K562 (cell line): ENCODE results near the gene DHRS12. TPM values are rescaled to one million over a fixed set of nuclear protein-coding genes. Genes with fewer than 3 reads are reported as not detected.

ENCODE experiments used
- ATAC-seq: fragments of 200-7000 bp; cut with Tn5 transposase; 3 replicates; pipeline ENCODE4 v1.9.1; 2020; ENCODE audit warnings: moderate library complexity
- BruUV-seq: library from RNA; stranded (reverse); fragments of 400-500 nt; replicated peaks from 2 replicates; lab custom pipeline; 2021; lab: Mats Ljungman, UMichigan
- CTCF ChIA-PET: fragments of 300-600 bp; formaldehyde crosslinking; extraction: SDS; loops from one replicate; lab custom pipeline; 2021; ENCODE audit warnings: low intra/inter-chr PET ratio; lab: Yijun Ruan, JAX
- POLR2A ChIA-PET: fragments of 300-600, 350-650 bp; sonication (Branson Sonifier 250); formaldehyde crosslinking; extraction: SDS; loops from one replicate; lab custom pipeline; 2021; ENCODE audit warnings: antibody characterized with exemption, inconsistent platforms; lab: Yijun Ruan, JAX
- DNase-seq, 4 experiments: peaks; one replicate each; pipeline versions ENCODE4 v3.0.0 to v3.0.0-alpha.2; 2011 to 2018; ENCODE audit warnings: low spot score in 3 of 4, mixed read lengths in 3 of 4; ENCODE audit errors: extremely low read depth in 1 of 4
- FAIRE-seq: peaks from 2 replicates; lab custom pipeline; 2011; peaks lifted over from hg19 to GRCh38; lab: Jason Lieb, UNC
- H2AFZ ChIP-seq: 2 replicates; pipeline ENCODE4 v1.6.0; 2011; ENCODE audit warnings: low read depth, low read length, control low read depth, inconsistent platforms
- H3K27ac ChIP-seq: fragments of 200-600 bp; 3 replicates; pipeline ENCODE4 v1.8.0; 2011; ENCODE audit warnings: low read depth, mild to moderate bottlenecking, control low read depth, inconsistent platforms, low read length, moderate library complexity, mixed read lengths; ENCODE audit errors: extremely low read depth
- H3K27me3 ChIP-seq, 2 experiments: fragments of 300-600 bp in 1 of 2; 2 replicates in 1 of 2; 3 replicates in 1 of 2; pipeline versions ENCODE4 v1.6.0 to v1.8.0; 2011; ENCODE audit warnings: inconsistent platforms in 2 of 2, low read length in 2 of 2, mild to moderate bottlenecking in 1 of 2, mixed read lengths in 1 of 2, moderate library complexity in 1 of 2; ENCODE audit not compliant: control insufficient read depth in 2 of 2, insufficient read depth in 2 of 2
- H3K36me3 ChIP-seq: fragments of 300-600 bp; 3 replicates; pipeline ENCODE4 v1.8.0; 2011; ENCODE audit warnings: mild to moderate bottlenecking, low read length, inconsistent platforms; ENCODE audit not compliant: control insufficient read depth, insufficient read depth
- H3K4me1 ChIP-seq, 2 experiments: fragments of 200-600 bp in 1 of 2; replicated peaks in 1 of 2; 2 replicates in 1 of 2; 3 replicates in 1 of 2; pipeline versions ENCODE4 v1.5.1 to v1.8.0; 2011; ENCODE audit warnings: inconsistent platforms in 2 of 2, low read length in 2 of 2, mild to moderate bottlenecking in 1 of 2, mixed read lengths in 1 of 2, moderate library complexity in 1 of 2; ENCODE audit not compliant: control insufficient read depth in 2 of 2, insufficient read depth in 2 of 2
- H3K4me2 ChIP-seq: 2 replicates; pipeline ENCODE4 v1.6.1; 2011; ENCODE audit warnings: low read length, control low read depth, inconsistent platforms, mixed read lengths; ENCODE audit not compliant: insufficient read depth
- H3K4me3 ChIP-seq: fragments of 200-600 bp; sonication (generic), shearing (Covaris generic); 2 replicates; pipeline ENCODE4 v1.5.1; 2016; ENCODE audit warnings: control low read depth, inconsistent platforms
- H3K79me2 ChIP-seq: fragments of 200-600 bp; 3 replicates; pipeline ENCODE4 v1.8.0; 2011; ENCODE audit warnings: low read length, inconsistent platforms; ENCODE audit not compliant: control insufficient read depth, insufficient read depth
- H3K9ac ChIP-seq, 2 experiments: 2 replicates each; pipeline versions ENCODE4 v1.6.0 to v1.6.1; 2011; ENCODE audit warnings: low read depth in 2 of 2, low read length in 2 of 2, control low read depth in 1 of 2, inconsistent platforms in 1 of 2, mild to moderate bottlenecking in 1 of 2, mixed read lengths in 1 of 2; ENCODE audit not compliant: insufficient read depth in 1 of 2
- H3K9me1 ChIP-seq: one replicate; pipeline ENCODE4 v1.6.0; 2011; ENCODE audit warnings: inconsistent platforms, mild to moderate bottlenecking, low read length, moderate library complexity; ENCODE audit not compliant: control insufficient read depth, insufficient read depth
- H3K9me3 ChIP-seq: replicated peaks from 2 replicates; pipeline ENCODE4 v1.5.1; 2011; ENCODE audit warnings: low read depth, low read length, inconsistent platforms; ENCODE audit not compliant: control insufficient read depth, insufficient read depth
- H4K20me1 ChIP-seq: replicated peaks from 2 replicates; pipeline ENCODE4 v1.6.1; 2011; ENCODE audit warnings: low read length, inconsistent platforms, mixed read lengths; ENCODE audit not compliant: control insufficient read depth, insufficient read depth
- DDX20 ChIP-seq: fragments of 450-650 bp; IDR thresholded peaks from 2 replicates; pipeline ENCODE4 v1.6.1; 2016; ENCODE audit warnings: missing genetic modification characterization, low read depth, mild to moderate bottlenecking, missing compliant biosample characterization, moderate library complexity
- MCM2 ChIP-seq: fragments of 450-650 bp; IDR thresholded peaks from 2 replicates; pipeline ENCODE4 v1.6.1; 2017; ENCODE audit warnings: low read depth, mild to moderate bottlenecking
- POLR2G ChIP-seq: fragments of 200-400 bp; formaldehyde crosslinking; IDR thresholded peaks from 2 replicates; pipeline ENCODE4 v1.6.1; 2017; ENCODE audit warnings: low read depth, mild to moderate bottlenecking, antibody characterized with exemption, low read length, moderate library complexity
- PPARD ChIP-seq: fragments of 250-450 bp; sonication (Bioruptor Pico); IDR thresholded peaks from 2 replicates; pipeline ENCODE4 v1.8.0; 2022; ENCODE audit warnings: inconsistent platforms, mild to moderate bottlenecking, moderate library complexity
- RBM22 ChIP-seq: fragments of 200-400 bp; formaldehyde crosslinking; IDR thresholded peaks from 2 replicates; pipeline ENCODE4 v1.6.1; 2018; ENCODE audit warnings: low read length, low read depth; ENCODE audit not compliant: poor library complexity, severe bottlenecking
- SIN3B ChIP-seq: fragments of 450-650 bp; IDR thresholded peaks from 2 replicates; pipeline ENCODE4 v1.6.1; 2017; ENCODE audit warnings: low read depth, mild to moderate bottlenecking, moderate library complexity
- SMC3 ChIP-seq: conservative IDR thresholded peaks from 2 replicates; pipeline ENCODE4 v1.6.1; 2011; ENCODE audit warnings: low read depth, low read length, improper control_type of control experiment; ENCODE audit not compliant: insufficient read depth
- XRCC3 ChIP-seq: fragments of 450-650 bp; IDR thresholded peaks from 2 replicates; pipeline ENCODE4 v1.6.1; 2017; ENCODE audit warnings: mild to moderate bottlenecking, moderate library complexity
- ZNF253 ChIP-seq: fragments of 250-450 bp; sonication (Bioruptor Pico); conservative IDR thresholded peaks from 2 replicates; pipeline ENCODE4 v1.6.1; 2021; ENCODE audit warnings: mild to moderate bottlenecking
- WGBS: fragments of 100-300 bp; shearing (Covaris generic); methylation state at CpG from one replicate; pipeline ENCODE4 v1.1.6; 2016; ENCODE audit warnings: low coverage, mixed read lengths; ENCODE audit not compliant: insufficient coverage; ENCODE audit errors: missing lambda C conversion rate; 5-methylcytosine and 5-hydroxymethylcytosine counted together
- in situ Hi-C: fragments of 300-500 bp; cut with MboI; formaldehyde crosslinking; loops from 4 replicates; pipeline ENCODE4 v1.15.0; 2018; ENCODE audit warnings: inconsistent platforms, mixed read lengths
- intact Hi-C: fragments of 100-400 bp; cut with micrococcal nuclease; formaldehyde crosslinking; loops from 2 replicates; pipeline ENCODE4 v1.14.2; 2022
- polyA plus RNA-seq, 8 experiments: library from polyadenylated mRNA; depleted of rRNA in 4 of 8; stranded (reverse) in 5 of 8; unstranded in 3 of 8; fragments of >200 nt; fragmentation: Nextera tagmentation in 2 of 8; fragmentation: Illumina TruSeq in 1 of 8; extraction: Ambion mirVana in 2 of 8; extraction: Trizol in 1 of 8; gene quantifications; 2 replicates each; pipeline versions ENCODE4 v1.2.1 to v1.2.3, GENCODE V29; 2011 to 2014; ENCODE audit warnings: inconsistent platforms in 1 of 8, missing spikeins in 1 of 8
- total RNA-seq, 7 experiments: library from RNA; depleted of rRNA in 6 of 7; stranded (reverse); fragments of >200 nt in 6 of 7; fragmentation: Illumina TruSeq in 2 of 7; extraction: Trizol in 2 of 7; gene quantifications; 2 replicates each; pipeline versions ENCODE4 v1.2.1 to v1.2.3, GENCODE V29; 2011 to 2021; ENCODE audit warnings: low replicate concordance in 1 of 7
- TF ChIP-seq, protein P1 (sequence below): fragments of 250-450 bp; sonication (Bioruptor Pico); IDR thresholded peaks from 2 replicates; pipeline ENCODE4 v1.8.0; 2022; ENCODE audit warnings: inconsistent platforms, mild to moderate bottlenecking, moderate library complexity, borderline replicate concordance

Gene DHRS12
- total and polyA plus RNA-seq, 9 of the 15 experiments (the other 6 are each of a cell fraction or from before 2014, with no cell fraction given), result 0.62 to 2.7 (median 0.98) TPM

- TF ChIP-seq SIN3B (no peak), XRCC3 (no peak), PPARD (CRISPR knock-in tag) (no peak), MCM2 (no peak), SMC3 (no peak)
- TF ChIP-seq, protein P1, sequence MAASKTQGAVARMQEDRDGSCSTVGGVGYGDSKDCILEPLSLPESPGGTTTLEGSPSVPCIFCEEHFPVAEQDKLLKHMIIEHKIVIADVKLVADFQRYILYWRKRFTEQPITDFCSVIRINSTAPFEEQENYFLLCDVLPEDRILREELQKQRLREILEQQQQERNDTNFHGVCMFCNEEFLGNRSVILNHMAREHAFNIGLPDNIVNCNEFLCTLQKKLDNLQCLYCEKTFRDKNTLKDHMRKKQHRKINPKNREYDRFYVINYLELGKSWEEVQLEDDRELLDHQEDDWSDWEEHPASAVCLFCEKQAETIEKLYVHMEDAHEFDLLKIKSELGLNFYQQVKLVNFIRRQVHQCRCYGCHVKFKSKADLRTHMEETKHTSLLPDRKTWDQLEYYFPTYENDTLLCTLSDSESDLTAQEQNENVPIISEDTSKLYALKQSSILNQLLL, result no peak
These were observed 34.4 kb downstream of the DHRS12 start (continued) for GRCh38 chr13:51769455-51770127.

- in situ Hi-C loops (no loop called here), intact Hi-C loops (no loop called here)
- Histone ChIP-seq H3K9ac (no peak overlapping the region), H3K4me1 (peaks cover 0 to 3% of the 10 kb centered on the region in 2 experiments; a peak in 2 of 5 replicates), H3K27me3 (no peaks in the 10 kb centered on the region), H3K9me1 (no peaks in the 10 kb centered on the region), H4K20me1 (no peaks in the 10 kb centered on the region), H3K79me2 (no peaks in the 10 kb centered on the region), H3K4me3 (no peak overlapping the region), H2AFZ (no peak overlapping the region), H3K9me3 (no peaks in the 10 kb centered on the region), H3K36me3 (no peaks in the 10 kb centered on the region), H3K4me2 (no peak overlapping the region)
- CTCF ChIA-PET, result no interaction called here
- 73% methylated on average over 6 of the region's 19 CpGs for WGBS
- BruUV-seq, result no TSS peak
- no peak for FAIRE-seq
- POLR2A ChIA-PET, result interaction anchor here (2.0 kb wide), 1 partner anchor 10 kb away, joined by 4 read pairs; no protein-coding TSS in a partner anchor
- no peak for DNase-seq
- no peak; the same call in 2 of the 3 replicates for ATAC-seq
- TF ChIP-seq ZNF253 (CRISPR knock-in tag) (no peak), RBM22 (peak; percentile 9), DDX20 (tag) (no peak), POLR2G (peak; percentile 48)
- TF ChIP-seq, all 486 proteins: peak for 2
- H3K27ac ChIP-seq, result no peak overlapping the region
These were observed 35.0 kb downstream of the DHRS12 start for GRCh38 chr13:51768976-51769375.
